Thoracic aorta (tissue), 2 donors: Measurements from ENCODE around the gene FEM1C. TPM values are rescaled to one million over a fixed set of nuclear protein-coding genes. Genes with fewer than 3 reads are reported as not detected.

Experiments
- ATAC-seq: fragments of 150-250 bp; one replicate; pipeline ENCODE4 v1.8.0; 2017; ENCODE audit warnings: low read depth; ENCODE audit not compliant: insufficient number of reproducible peaks, low FRiP score
- DNase-seq: peaks from one replicate; pipeline ENCODE4 v3.0.0-alpha.2; 2020; ENCODE audit warnings: low spot score
- H3K27ac ChIP-seq, 2 donors: fragments of 200-600 bp; sonication (generic); 1 replicate in 1 of 2; 2 replicates in 1 of 2; pipeline ENCODE4 v1.5.1; 2016; ENCODE audit warnings: mild to moderate bottlenecking in 2 of 2, moderate library complexity in 2 of 2
- H3K27me3 ChIP-seq: fragments of 200-600 bp; sonication (generic); replicated peaks from 2 replicates; pipeline ENCODE4 v1.6.0; 2016; ENCODE audit warnings: mild to moderate bottlenecking; ENCODE audit not compliant: insufficient read depth
- H3K36me3 ChIP-seq: fragments of 200-600 bp; sonication (generic); one replicate; pipeline ENCODE4 v1.5.1; 2016
- H3K4me1 ChIP-seq, 2 donors: fragments of 200-600 bp; sonication (generic); 1 replicate in 1 of 2; 2 replicates in 1 of 2; pipeline versions ENCODE4 v1.5.1 to v1.6.0; 2016; ENCODE audit warnings: low read depth in 2 of 2, mild to moderate bottlenecking in 1 of 2; ENCODE audit not compliant: control insufficient read depth in 1 of 2
- H3K4me3 ChIP-seq: fragments of 200-600 bp; sonication (generic); 2 replicates; pipeline ENCODE4 v1.5.1; 2016; ENCODE audit warnings: mild to moderate bottlenecking
- H3K9me3 ChIP-seq: fragments of 200-600 bp; sonication (generic); 2 replicates; pipeline ENCODE4 v1.5.1; 2016
- CTCF ChIP-seq: fragments of 200-600 bp; sonication (generic); IDR thresholded peaks from one replicate; pipeline ENCODE4 v1.5.1; 2019; ENCODE audit warnings: antibody characterized with exemption
- total RNA-seq, 2 donors: library from RNA; depleted of rRNA; stranded (reverse); fragments of >200 nt; gene quantifications; one replicate each; pipeline versions ENCODE4 v1.1.0 to v1.2.3, GENCODE V29; 2016

The FEM1C gene
- total RNA-seq, 2 donors from 2014 or later = 14.1 to 35.6 TPM

- no peak for TF ChIP-seq CTCF
- no peaks in the 10 kb centered on the region for H3K9me3 ChIP-seq
- ATAC-seq (no peak), DNase-seq (no peak)
- no peak overlapping the region for H3K4me3 ChIP-seq
- no peaks in the 10 kb centered on the region for H3K27me3 ChIP-seq
- peaks cover under 1 to 5% of the 10 kb centered on the region in 2 donors for H3K4me1 ChIP-seq
- no peaks in the 10 kb centered on the region for H3K36me3 ChIP-seq
- no peak overlapping the region for H3K27ac ChIP-seq
Measured at GRCh38 chr5:115489733-115490132, 54.8 kb downstream of the FEM1C start.

GRCh38 chr5:115487756-115488155 lies 56.8 kb downstream of the FEM1C start:
- DNase-seq = no peak
- Histone ChIP-seq H3K36me3 (no peaks in the 10 kb centered on the region), H3K27ac (no peak overlapping the region), H3K27me3 (no peaks in the 10 kb centered on the region), H3K4me3 (no peak overlapping the region), H3K9me3 (no peaks in the 10 kb centered on the region), H3K4me1 (no peaks in the 10 kb centered on the region)
- no peak for TF ChIP-seq CTCF
- no peak for ATAC-seq

- Histone ChIP-seq H3K36me3 (no peaks in the 10 kb centered on the region), H3K9me3 (no peaks in the 10 kb centered on the region), H3K4me1 (no peaks in the 10 kb centered on the region), H3K4me3 (no peak overlapping the region), H3K27ac (no peak overlapping the region), H3K27me3 (no peaks in the 10 kb centered on the region)
- no peak for ATAC-seq
- no peak for TF ChIP-seq CTCF
- DNase-seq = no peak
Measured at GRCh38 chr5:115487168-115487567, 57.4 kb downstream of the FEM1C start.

GRCh38 chr5:115486728-115487127 lies 57.8 kb downstream of the FEM1C start:
- H3K4me3 ChIP-seq = no peak overlapping the region
- no peak for TF ChIP-seq CTCF
- ATAC-seq (no peak), DNase-seq (no peak)
- no peak overlapping the region for H3K27ac ChIP-seq
- no peaks in the 10 kb centered on the region for H3K9me3 ChIP-seq
- H3K4me1 ChIP-seq = no peaks in the 10 kb centered on the region
- no peaks in the 10 kb centered on the region for H3K36me3 ChIP-seq
- no peaks in the 10 kb centered on the region for H3K27me3 ChIP-seq

- H3K9me3 ChIP-seq = no peaks in the 10 kb centered on the region
Measured at GRCh38 chr5:115484368-115484767, 60.2 kb downstream of the FEM1C start.

More at GRCh38 chr5:115484368-115484767, 60.2 kb downstream of the FEM1C start:
- no peak for DNase-seq
- no peak for ATAC-seq
- Histone ChIP-seq H3K4me1 (no peaks in the 10 kb centered on the region), H3K27ac (no peak overlapping the region), H3K27me3 (no peaks in the 10 kb centered on the region), H3K36me3 (no peaks in the 10 kb centered on the region), H3K4me3 (no peak overlapping the region)
- no peak for TF ChIP-seq CTCF
